HepG2 (cell line): Measurements from ENCODE around the gene OTP. TPM values are rescaled to one million over a fixed set of nuclear protein-coding genes. Genes with fewer than 3 reads are reported as not detected.
"Not testable (repeated sequence)": the region's sequence is repeated elsewhere in the genome, so short reads cannot be mapped to it uniquely, and the experiment has no call there.

Experiments used
- ATAC-seq: fragments of 200-7000 bp; cut with Tn5 transposase; 3 replicates; pipeline ENCODE4 v1.9.1; 2020; ENCODE audit warnings: mild to moderate bottlenecking, moderate library complexity
- BruUV-seq: library from RNA; stranded (reverse); fragments of 400-500 nt; replicated peaks from 2 replicates; lab custom pipeline; 2021; lab: Mats Ljungman, UMichigan
- CTCF ChIA-PET: fragments of 300-600 bp; formaldehyde crosslinking; extraction: SDS; loops from one replicate; lab custom pipeline; 2021; ENCODE audit warnings: low total read pairs, inconsistent platforms, low intra/inter-chr PET ratio; lab: Yijun Ruan, JAX
- POLR2A ChIA-PET: fragments of 350-600 bp; sonication (Branson Sonifier 250); formaldehyde crosslinking; loops from one replicate; lab custom pipeline; 2020; ENCODE audit warnings: antibody characterized with exemption, inconsistent platforms; lab: Yijun Ruan, JAX
- DNase-seq: peaks from one replicate; pipeline ENCODE4 v3.0.0-alpha.2; 2015; ENCODE audit warnings: low spot score
- FAIRE-seq: peaks from 3 replicates; lab custom pipeline; 2011; peaks lifted over from hg19 to GRCh38; lab: Jason Lieb, UNC
- H2AFZ ChIP-seq: one replicate; pipeline ENCODE4 v1.6.1; 2011; ENCODE audit warnings: low read length, inconsistent platforms
- H3K27ac ChIP-seq: fragments of 300-600 bp; 3 replicates; pipeline ENCODE4 v1.8.0; 2011; ENCODE audit warnings: mixed run types, mild to moderate bottlenecking, mixed read lengths, low read length, inconsistent platforms; ENCODE audit not compliant: insufficient read depth; ENCODE audit errors: extremely low read length
- H3K27me3 ChIP-seq, 2 experiments: fragments of 200-600 bp in 1 of 2; 2 replicates in 1 of 2; 3 replicates in 1 of 2; pipeline versions ENCODE4 v1.6.0 to v1.8.0; 2011; ENCODE audit warnings: low read length in 2 of 2, mild to moderate bottlenecking in 2 of 2, moderate library complexity in 2 of 2, inconsistent platforms in 1 of 2; ENCODE audit not compliant: insufficient read depth in 2 of 2, control insufficient read depth in 1 of 2
- H3K36me3 ChIP-seq, 2 experiments: fragments of 200-600 bp in 1 of 2; replicated peaks in 1 of 2; 2 replicates in 1 of 2; 3 replicates in 1 of 2; pipeline versions ENCODE4 v1.5.1 to v1.8.0; 2011; ENCODE audit warnings: low read length in 2 of 2, inconsistent platforms in 1 of 2; ENCODE audit not compliant: insufficient read depth in 2 of 2, control insufficient read depth in 1 of 2
- H3K4me1 ChIP-seq: 2 replicates; pipeline ENCODE4 v1.5.1; 2012; ENCODE audit warnings: low read length, inconsistent platforms; ENCODE audit not compliant: insufficient read depth
- H3K4me2 ChIP-seq: 2 replicates; pipeline ENCODE4 v1.6.0; 2011; ENCODE audit warnings: low read depth, low read length, inconsistent platforms
- H3K4me3 ChIP-seq, 3 experiments: fragments of 200-600 bp in 1 of 3; sonication (generic), shearing (Covaris generic) in 1 of 3; replicated peaks in 1 of 3; 2 replicates each; pipeline ENCODE4 v1.5.1; 2011 to 2016; ENCODE audit warnings: low read length in 3 of 3, inconsistent platforms in 2 of 3, low read depth in 2 of 3, mild to moderate bottlenecking in 2 of 3, control low read depth in 1 of 3, mixed read lengths in 1 of 3; ENCODE audit not compliant: insufficient read depth in 1 of 3
- H3K79me2 ChIP-seq: one replicate; pipeline ENCODE4 v1.6.1; 2011; ENCODE audit warnings: low read length, inconsistent platforms; ENCODE audit not compliant: insufficient read depth
- H3K9ac ChIP-seq: 2 replicates; pipeline ENCODE4 v1.6.0; 2011; ENCODE audit warnings: mild to moderate bottlenecking, low read depth, low read length, inconsistent platforms; ENCODE audit not compliant: insufficient read depth
- H3K9me3 ChIP-seq: 2 replicates; pipeline ENCODE4 v1.5.1; 2012; ENCODE audit warnings: mild to moderate bottlenecking, low read length
- H4K20me1 ChIP-seq: 2 replicates; pipeline ENCODE4 v1.6.0; 2011; ENCODE audit warnings: inconsistent platforms, mild to moderate bottlenecking, low read length, moderate library complexity; ENCODE audit not compliant: insufficient read depth
- ATF1 ChIP-seq: IDR thresholded peaks from 2 replicates; pipeline ENCODE4 v1.6.1; 2016; ENCODE audit warnings: mild to moderate bottlenecking, control low read depth
- HES4 ChIP-seq: sonication (generic); formaldehyde crosslinking; IDR thresholded peaks from 2 replicates; pipeline ENCODE4 v1.9.0; 2021; ENCODE audit warnings: mild to moderate bottlenecking, missing genetic modification reagents, borderline replicate concordance
- KLF13 ChIP-seq: sonication (generic); formaldehyde crosslinking; IDR thresholded peaks from 2 replicates; pipeline ENCODE4 v1.4.0; 2020; ENCODE audit warnings: mild to moderate bottlenecking, missing genetic modification reagents
- MTF1 ChIP-seq: sonication (generic); formaldehyde crosslinking; IDR thresholded peaks from 2 replicates; pipeline ENCODE4 v1.5.0; 2020; ENCODE audit warnings: missing genetic modification reagents
- SOX5 ChIP-seq: IDR thresholded peaks from 2 replicates; pipeline ENCODE4 v1.6.1; 2016; ENCODE audit warnings: borderline replicate concordance
- ZNF362 ChIP-seq: sonication (generic); formaldehyde crosslinking; IDR thresholded peaks from 2 replicates; pipeline ENCODE4 v1.4.0; 2020; ENCODE audit warnings: missing genetic modification reagents, mild to moderate bottlenecking, borderline replicate concordance
- ZNF660 ChIP-seq: sonication (generic); formaldehyde crosslinking; IDR thresholded peaks from 2 replicates; pipeline ENCODE4 v1.5.1; 2020; ENCODE audit warnings: mild to moderate bottlenecking, low read depth, missing genetic modification reagents, borderline replicate concordance
- ZNF7 ChIP-seq: IDR thresholded peaks from 2 replicates; pipeline ENCODE4 v1.6.1; 2016; ENCODE audit warnings: missing biosample characterization, missing genetic modification reagents
- ZNF746 ChIP-seq: sonication (generic); formaldehyde crosslinking; IDR thresholded peaks from 2 replicates; pipeline ENCODE4 v1.8.0; 2022; ENCODE audit warnings: mild to moderate bottlenecking, missing genetic modification reagents
- ZZZ3 ChIP-seq: sonication (generic); formaldehyde crosslinking; IDR thresholded peaks from 2 replicates; pipeline ENCODE4 v1.4.0; 2020; ENCODE audit warnings: missing genetic modification reagents, mild to moderate bottlenecking, borderline replicate concordance
- WGBS: methylation state at CpG from one replicate; pipeline ENCODE4 v1.1.6; 2017; ENCODE audit warnings: low lambda C conversion rate; 5-methylcytosine and 5-hydroxymethylcytosine counted together
- in situ Hi-C: cut with HindIII; loops from 2 replicates; pipeline ENCODE4 v1.10.0; 2017; ENCODE audit warnings: low pct_unique_long_range_greater_than_20kb; ENCODE audit not compliant: extremely low pct_ligation_motif_present
- intact Hi-C: fragments of 100-400 bp; cut with micrococcal nuclease; formaldehyde crosslinking; loops from one replicate; pipeline ENCODE4 v1.10.0; 2022; ENCODE audit not compliant: unreplicated experiment
- polyA plus RNA-seq, 8 experiments: library from polyadenylated mRNA; depleted of rRNA in 3 of 8; stranded (reverse) in 7 of 8; unstranded in 1 of 8; fragments of >200 nt; fragmentation: Illumina TruSeq in 4 of 8; extraction: Trizol in 4 of 8; gene quantifications; 2 replicates each; pipeline versions ENCODE4 v1.2.1 to v1.2.3, GENCODE V29; 2011 to 2016; ENCODE audit warnings: low read depth in 4 of 8, missing spikeins in 1 of 8, mixed read lengths in 1 of 8; ENCODE audit not compliant: insufficient read depth in 1 of 8
- total RNA-seq, 5 experiments: library from RNA; depleted of rRNA; stranded (reverse); fragments of >200 nt; fragmentation: Illumina TruSeq; extraction: Trizol; gene quantifications; 2 replicates each; pipeline ENCODE4 v1.2.3, GENCODE V29; 2016; ENCODE audit warnings: low read depth in 1 of 5
- TF ChIP-seq, protein P1 (sequence below): sonication (generic); formaldehyde crosslinking; IDR thresholded peaks from 2 replicates; pipeline ENCODE4 v1.4.0; 2020; ENCODE audit warnings: mild to moderate bottlenecking, missing genetic modification reagents
- TF ChIP-seq, protein P2 (sequence below): sonication (generic); formaldehyde crosslinking; IDR thresholded peaks from 2 replicates; pipeline ENCODE4 v1.5.1; 2020; ENCODE audit warnings: missing genetic modification reagents, mild to moderate bottlenecking, borderline replicate concordance

Gene OTP
- total and polyA plus RNA-seq, 2 of the 13 experiments (the other 11 are each of a cell fraction or from before 2014, with no cell fraction given) = not detected

DNA sequence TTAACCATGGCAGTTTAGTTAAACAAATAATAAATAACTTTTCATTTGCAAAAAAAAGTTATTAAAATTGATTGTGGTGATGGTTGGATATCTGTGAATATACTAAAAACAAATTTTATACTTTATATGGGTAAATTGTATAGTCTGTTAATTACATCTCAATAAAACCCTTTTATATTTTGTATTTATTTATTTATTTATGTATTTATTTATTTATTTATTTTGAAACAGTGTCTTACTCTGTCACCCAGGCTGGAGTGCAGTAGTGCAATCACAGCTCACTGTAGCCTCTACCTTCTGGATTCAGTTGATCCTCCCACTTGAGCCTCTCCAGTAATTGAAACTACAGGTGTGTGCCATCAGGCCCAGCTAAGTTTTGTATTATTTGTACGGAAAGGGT is 52.4 kb downstream of the OTP start (continued):
- TF ChIP-seq, protein P1, sequence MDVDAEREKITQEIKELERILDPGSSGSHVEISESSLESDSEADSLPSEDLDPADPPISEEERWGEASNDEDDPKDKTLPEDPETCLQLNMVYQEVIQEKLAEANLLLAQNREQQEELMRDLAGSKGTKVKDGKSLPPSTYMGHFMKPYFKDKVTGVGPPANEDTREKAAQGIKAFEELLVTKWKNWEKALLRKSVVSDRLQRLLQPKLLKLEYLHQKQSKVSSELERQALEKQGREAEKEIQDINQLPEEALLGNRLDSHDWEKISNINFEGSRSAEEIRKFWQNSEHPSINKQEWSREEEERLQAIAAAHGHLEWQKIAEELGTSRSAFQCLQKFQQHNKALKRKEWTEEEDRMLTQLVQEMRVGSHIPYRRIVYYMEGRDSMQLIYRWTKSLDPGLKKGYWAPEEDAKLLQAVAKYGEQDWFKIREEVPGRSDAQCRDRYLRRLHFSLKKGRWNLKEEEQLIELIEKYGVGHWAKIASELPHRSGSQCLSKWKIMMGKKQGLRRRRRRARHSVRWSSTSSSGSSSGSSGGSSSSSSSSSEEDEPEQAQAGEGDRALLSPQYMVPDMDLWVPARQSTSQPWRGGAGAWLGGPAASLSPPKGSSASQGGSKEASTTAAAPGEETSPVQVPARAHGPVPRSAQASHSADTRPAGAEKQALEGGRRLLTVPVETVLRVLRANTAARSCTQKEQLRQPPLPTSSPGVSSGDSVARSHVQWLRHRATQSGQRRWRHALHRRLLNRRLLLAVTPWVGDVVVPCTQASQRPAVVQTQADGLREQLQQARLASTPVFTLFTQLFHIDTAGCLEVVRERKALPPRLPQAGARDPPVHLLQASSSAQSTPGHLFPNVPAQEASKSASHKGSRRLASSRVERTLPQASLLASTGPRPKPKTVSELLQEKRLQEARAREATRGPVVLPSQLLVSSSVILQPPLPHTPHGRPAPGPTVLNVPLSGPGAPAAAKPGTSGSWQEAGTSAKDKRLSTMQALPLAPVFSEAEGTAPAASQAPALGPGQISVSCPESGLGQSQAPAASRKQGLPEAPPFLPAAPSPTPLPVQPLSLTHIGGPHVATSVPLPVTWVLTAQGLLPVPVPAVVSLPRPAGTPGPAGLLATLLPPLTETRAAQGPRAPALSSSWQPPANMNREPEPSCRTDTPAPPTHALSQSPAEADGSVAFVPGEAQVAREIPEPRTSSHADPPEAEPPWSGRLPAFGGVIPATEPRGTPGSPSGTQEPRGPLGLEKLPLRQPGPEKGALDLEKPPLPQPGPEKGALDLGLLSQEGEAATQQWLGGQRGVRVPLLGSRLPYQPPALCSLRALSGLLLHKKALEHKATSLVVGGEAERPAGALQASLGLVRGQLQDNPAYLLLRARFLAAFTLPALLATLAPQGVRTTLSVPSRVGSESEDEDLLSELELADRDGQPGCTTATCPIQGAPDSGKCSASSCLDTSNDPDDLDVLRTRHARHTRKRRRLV (CRISPR knock-in tag) = no peak
- TF ChIP-seq, protein P2, sequence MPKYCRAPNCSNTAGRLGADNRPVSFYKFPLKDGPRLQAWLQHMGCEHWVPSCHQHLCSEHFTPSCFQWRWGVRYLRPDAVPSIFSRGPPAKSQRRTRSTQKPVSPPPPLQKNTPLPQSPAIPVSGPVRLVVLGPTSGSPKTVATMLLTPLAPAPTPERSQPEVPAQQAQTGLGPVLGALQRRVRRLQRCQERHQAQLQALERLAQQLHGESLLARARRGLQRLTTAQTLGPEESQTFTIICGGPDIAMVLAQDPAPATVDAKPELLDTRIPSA (CRISPR knock-in tag) = no peak
- TF ChIP-seq ZZZ3 (CRISPR knock-in tag) (no peak), HES4 (CRISPR knock-in tag) (no peak), SOX5 (CRISPR knock-in tag) (no peak), ZNF746 (CRISPR knock-in tag) (no peak), ZNF7 (CRISPR knock-in tag) (no peak), ATF1 (CRISPR knock-in tag) (no peak), KLF13 (CRISPR knock-in tag) (no peak), ZNF362 (CRISPR knock-in tag) (no peak), ZNF660 (no peak), MTF1 (CRISPR knock-in tag) (no peak)

GRCh38 chr5:77582143-77582542 is 56.4 kb downstream of the OTP start:
- WGBS = 58% methylated on average over 7 of the region's 7 CpGs

More at GRCh38 chr5:77582143-77582542, 56.4 kb downstream of the OTP start:
- H3K9me3 ChIP-seq, H3K79me2 ChIP-seq, H3K4me2 ChIP-seq, H3K36me3 ChIP-seq, DNase-seq, CTCF ChIA-PET, H3K27me3 ChIP-seq, intact Hi-C loops, BruUV-seq, H3K4me3 ChIP-seq, FAIRE-seq, POLR2A ChIA-PET, H3K27ac ChIP-seq, H4K20me1 ChIP-seq, H2AFZ ChIP-seq, H3K4me1 ChIP-seq, in situ Hi-C loops, ATAC-seq, H3K9ac ChIP-seq: not testable (repeated sequence)
